Progenitor cell of endocrine pancreas (in vitro differentiated cells): ENCODE measurements around the gene GLYR1. TPM values are rescaled to one million over a fixed set of nuclear protein-coding genes. Genes with fewer than 3 reads are reported as not detected.
A peak's percentile ranks its signal among the peaks of the same experiment; 100 is the strongest.

ENCODE experiments used
- DNase-seq: peaks from one replicate; pipeline ENCODE4 v3.0.0; 2021; ENCODE audit warnings: low spot score; ENCODE audit not compliant: unreplicated experiment
- H3K27ac Mint-ChIP-seq: 2 replicates; pipeline ENCODE4 v1.8.0; 2021; ENCODE audit warnings: mild to moderate bottlenecking, moderate library complexity, mixed read lengths
- H3K27me3 Mint-ChIP-seq: 2 replicates; pipeline ENCODE4 v1.8.0; 2021; ENCODE audit warnings: mixed read lengths
- H3K36me3 Mint-ChIP-seq: 2 replicates; pipeline ENCODE4 v1.8.0; 2022; ENCODE audit warnings: mixed read lengths; ENCODE audit not compliant: insufficient read depth
- H3K4me1 Mint-ChIP-seq: 2 replicates; pipeline ENCODE4 v1.8.0; 2021; ENCODE audit warnings: low read depth, mixed read lengths
- H3K4me3 Mint-ChIP-seq: 2 replicates; pipeline ENCODE4 v1.8.0; 2021; ENCODE audit warnings: low read depth, mild to moderate bottlenecking, moderate library complexity, mixed read lengths
- H3K9me3 Mint-ChIP-seq: 2 replicates; pipeline ENCODE4 v1.8.0; 2021; ENCODE audit warnings: low read depth, mixed read lengths
- CTCF ChIP-seq: fragments of 200-600 bp; sonication (generic); IDR thresholded peaks from one replicate; pipeline ENCODE4 v1.5.0; 2021; ENCODE audit warnings: antibody characterized with exemption, mild to moderate bottlenecking; ENCODE audit not compliant: unreplicated experiment
- total RNA-seq: library from RNA; stranded (reverse); gene quantifications from 2 replicates; pipeline ENCODE4 v1.2.1, GENCODE V29; 2021

The GLYR1 gene
- total RNA-seq, 1 donor from 2014 or later, result 129 TPM

DNA sequence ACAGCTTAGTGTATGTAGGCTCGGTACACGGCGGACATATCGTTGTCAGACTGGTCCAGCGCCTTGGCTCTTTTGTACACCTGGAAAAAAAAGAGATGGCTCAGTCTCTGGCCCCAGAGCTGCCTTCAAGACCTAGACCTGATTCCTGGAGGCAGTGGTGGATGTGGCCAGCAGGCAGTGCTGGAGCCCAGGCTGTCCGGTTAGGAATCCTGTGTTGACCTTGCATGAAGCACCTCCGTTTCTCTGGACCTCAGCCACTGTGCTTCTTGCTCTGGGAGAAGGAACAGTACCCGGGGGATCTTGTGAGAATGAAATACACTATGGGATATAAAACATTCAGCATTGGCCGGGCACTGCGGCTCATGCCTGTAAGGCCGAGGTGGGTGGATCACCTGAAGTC, 41.9 kb downstream of the GLYR1 start:
- no peak for TF ChIP-seq CTCF
- no peak overlapping the region for H3K4me3 Mint-ChIP-seq
- H3K27ac Mint-ChIP-seq, result no peak overlapping the region
- no peak for DNase-seq
- no peaks in the 10 kb centered on the region for H3K9me3 Mint-ChIP-seq
- peaks cover 6% of the 10 kb centered on the region for H3K4me1 Mint-ChIP-seq
- no peaks in the 10 kb centered on the region for H3K27me3 Mint-ChIP-seq
- peaks cover 12% of the 10 kb centered on the region for H3K36me3 Mint-ChIP-seq

GRCh38 chr16:4803898-4804762, 43.0 kb downstream of the GLYR1 start:
- Mint-ChIP-seq H3K4me3 (peak overlapping the region; percentile 54), H3K27me3 (no peaks in the 10 kb centered on the region), H3K36me3 (peaks cover 12% of the 10 kb centered on the region), H3K27ac (no peak overlapping the region), H3K4me1 (peaks cover 6% of the 10 kb centered on the region), H3K9me3 (no peaks in the 10 kb centered on the region)
- no peak for TF ChIP-seq CTCF
- DNase-seq, result no peak

DNA sequence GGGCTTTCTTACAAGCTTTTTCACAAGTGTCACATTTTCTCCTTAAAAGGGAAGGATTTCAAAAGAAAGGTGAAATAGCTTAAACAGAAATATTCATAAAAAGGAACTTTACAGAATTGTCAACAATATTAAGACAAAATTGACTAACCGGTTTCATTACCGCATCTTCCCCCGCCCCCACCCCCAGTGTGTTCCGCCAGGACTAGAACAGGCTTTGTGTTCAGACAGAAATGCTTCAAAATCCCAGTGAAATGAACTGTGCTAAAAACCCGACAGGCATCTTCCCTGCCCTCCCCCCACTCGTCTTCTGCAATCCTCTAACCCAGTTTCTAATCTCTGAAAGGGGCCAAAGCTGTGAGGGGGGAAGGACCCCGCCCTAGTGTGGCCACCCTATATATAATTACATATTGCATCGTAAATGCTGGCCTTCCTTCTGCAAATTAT, 43.7 kb downstream of the GLYR1 start:
- H3K4me3 Mint-ChIP-seq, result peak overlapping the region; percentile 81
- peaks cover 6% of the 10 kb centered on the region for H3K4me1 Mint-ChIP-seq
- no peak for TF ChIP-seq CTCF
- no peaks in the 10 kb centered on the region for H3K27me3 Mint-ChIP-seq
- no peak for DNase-seq
- peaks cover 10% of the 10 kb centered on the region for H3K36me3 Mint-ChIP-seq
- no peaks in the 10 kb centered on the region for H3K9me3 Mint-ChIP-seq
- peak overlapping the region; percentile 94 for H3K27ac Mint-ChIP-seq

GRCh38 chr16:4802659-4803287, 44.3 kb downstream of the GLYR1 start:
- Mint-ChIP-seq H3K27me3 (no peaks in the 10 kb centered on the region), H3K4me1 (peaks cover 6% of the 10 kb centered on the region), H3K9me3 (no peaks in the 10 kb centered on the region), H3K27ac (peak overlapping the region; percentile 94), H3K4me3 (peak overlapping the region; percentile 81), H3K36me3 (peaks cover 10% of the 10 kb centered on the region)
- peak; percentile 20 for TF ChIP-seq CTCF
- peak; percentile 81 for DNase-seq

DNA sequence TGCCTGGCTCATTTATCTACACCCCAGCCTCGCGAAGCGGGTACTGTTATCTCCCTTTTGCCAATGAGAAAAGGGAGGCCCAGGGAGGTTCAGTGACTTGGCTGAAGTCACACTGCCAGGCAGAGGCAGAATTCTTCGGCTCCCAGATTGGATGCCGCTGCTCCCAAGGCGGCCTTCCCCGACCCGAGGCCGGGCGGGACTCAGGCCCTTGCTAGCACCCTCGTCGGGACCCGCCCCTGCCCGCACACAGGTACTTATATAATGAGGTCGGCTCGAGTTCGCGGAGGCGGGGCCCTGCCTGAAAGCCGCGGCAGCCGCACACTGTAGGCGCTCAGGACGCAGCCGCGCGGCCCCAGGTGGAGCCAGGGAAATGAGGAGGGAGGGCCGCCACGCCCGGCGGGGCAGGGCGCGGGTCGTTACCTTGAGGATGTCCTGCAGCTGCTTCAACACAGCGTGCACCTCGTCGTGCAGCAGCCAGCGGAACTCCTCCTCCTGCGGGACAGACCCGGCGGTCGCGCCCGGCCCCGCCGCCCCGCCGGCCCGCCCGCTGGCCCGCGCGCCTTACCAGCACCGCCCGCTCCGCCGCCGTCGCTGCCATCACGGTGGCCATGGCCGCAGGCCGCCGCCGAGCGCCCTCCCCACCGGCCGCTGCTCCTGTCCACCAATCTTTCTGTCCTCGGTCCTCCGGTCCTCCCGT, 45.0 kb downstream of the GLYR1 start, which contains the start of gene ROGDI:
Gene ROGDI (minus strand): TSS at position 672 of the 697 bp plus-strand sequence. CDS start 62 bp downstream, at position 610.
- Mint-ChIP-seq H3K4me3 (peak within 1 kb of the TSS; percentile 81), H3K36me3 (peaks cover 6% of the 10 kb centered on the region), H3K9me3 (no peaks in the 10 kb centered on the region), H3K4me1 (peaks cover 6% of the 10 kb centered on the region), H3K27ac (peak within 1 kb of the TSS; percentile 94), H3K27me3 (no peaks in the 10 kb centered on the region)
- peak; percentile 70 for DNase-seq
- TF ChIP-seq CTCF, result no peak
